HAP-1 (cell line): Measurements from ENCODE around the gene ABCC3.
A peak's percentile ranks its signal among the peaks of the same experiment; 100 is the strongest.

Experiments used
- DNase-seq, 2 experiments: peaks; one replicate each; pipeline ENCODE4 v3.0.0-alpha.2; 2016 to 2020; ENCODE audit warnings: low spot score in 2 of 2
- H3K27me3 ChIP-seq: fragments of 250-450 bp; sonication (Bioruptor Pico); 2 replicates; pipeline ENCODE4 v1.5.1; 2020; ENCODE audit warnings: low read depth, mild to moderate bottlenecking, moderate library complexity
- H3K36me3 ChIP-seq: fragments of 250-450 bp; sonication (Bioruptor Pico); replicated peaks from 2 replicates; pipeline ENCODE4 v1.5.1; 2020; ENCODE audit warnings: mild to moderate bottlenecking
- H3K4me1 ChIP-seq: fragments of 250-450 bp; sonication (Bioruptor Pico); 2 replicates; pipeline ENCODE4 v1.5.1; 2020; ENCODE audit warnings: mild to moderate bottlenecking
- H3K4me3 ChIP-seq: fragments of 250-450 bp; sonication (Bioruptor Pico); 2 replicates; pipeline ENCODE4 v1.5.1; 2020; ENCODE audit warnings: mild to moderate bottlenecking, moderate library complexity
- H3K9me3 ChIP-seq: fragments of 250-450 bp; sonication (Bioruptor Pico); 2 replicates; pipeline ENCODE4 v1.5.1; 2020; ENCODE audit warnings: mild to moderate bottlenecking, moderate library complexity
- in situ Hi-C: fragments of 300-500 bp; cut with MboI; formaldehyde crosslinking; loops from 3 replicates; pipeline ENCODE4 v1.14.3; 2020; ENCODE audit warnings: low sequenced_read_pairs, inconsistent platforms, mixed read lengths

ABCC3 gene

GRCh38 chr17:50681263-50682200 is 46.9 kb downstream of the ABCC3 start:
- Histone ChIP-seq H3K9me3 (no peaks in the 10 kb centered on the region), H3K4me1 (peaks cover 5% of the 10 kb centered on the region)
- in situ Hi-C loops = no loop called here

DNA sequence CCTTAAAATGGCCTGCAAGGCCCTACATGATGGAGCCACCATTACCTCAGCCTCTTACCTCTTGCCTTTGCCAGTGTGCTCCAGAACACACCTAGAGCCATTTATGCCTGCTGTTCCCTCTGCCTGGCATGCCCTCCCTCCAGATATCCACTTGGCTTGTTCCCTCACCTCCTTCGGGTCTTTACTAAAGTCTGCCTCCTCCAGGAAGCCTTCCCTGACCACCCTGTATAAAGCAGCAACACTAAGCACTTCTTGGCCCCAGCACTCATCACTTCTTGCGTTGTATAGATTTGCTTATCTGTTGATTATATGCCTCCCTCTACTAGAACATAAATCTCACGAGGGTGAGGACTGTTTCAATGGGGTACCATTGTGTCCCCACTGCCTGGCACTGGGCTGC is 47.8 kb downstream of the ABCC3 start:
- Histone ChIP-seq H3K4me3 (no peak overlapping the region), H3K9me3 (no peaks in the 10 kb centered on the region), H3K36me3 (no peaks in the 10 kb centered on the region), H3K4me1 (peaks cover 5% of the 10 kb centered on the region), H3K27me3 (no peaks in the 10 kb centered on the region)
- in situ Hi-C loops = no loop called here
- no peak for DNase-seq

More at GRCh38 chr17:50681263-50682200, 46.9 kb downstream of the ABCC3 start:
- no peaks in the 10 kb centered on the region for H3K27me3 ChIP-seq
- H3K36me3 ChIP-seq = no peaks in the 10 kb centered on the region
- DNase-seq = peak; percentile 74 to 78
- no peak overlapping the region for H3K4me3 ChIP-seq

- H3K36me3 ChIP-seq = no peaks in the 10 kb centered on the region
- no peaks in the 10 kb centered on the region for H3K9me3 ChIP-seq
- in situ Hi-C loops = no loop called here
- H3K4me1 ChIP-seq = peaks cover 5% of the 10 kb centered on the region
- no peak overlapping the region for H3K4me3 ChIP-seq
- H3K27me3 ChIP-seq = no peaks in the 10 kb centered on the region
- no peak for DNase-seq
Measured at GRCh38 chr17:50682938-50683337, 48.3 kb downstream of the ABCC3 start.

GRCh38 chr17:50683434-50684287 is 49.0 kb downstream of the ABCC3 start:
- H3K36me3 ChIP-seq = no peaks in the 10 kb centered on the region
- in situ Hi-C loops = no loop called here
- H3K4me3 ChIP-seq = no peak overlapping the region
- H3K9me3 ChIP-seq = no peaks in the 10 kb centered on the region
- H3K4me1 ChIP-seq = peaks cover 5% of the 10 kb centered on the region
- no peaks in the 10 kb centered on the region for H3K27me3 ChIP-seq
- DNase-seq = no peak

GRCh38 chr17:50684288-50684611 is 49.6 kb downstream of the ABCC3 start:
- H3K27me3 ChIP-seq = no peaks in the 10 kb centered on the region
- in situ Hi-C loops = no loop called here
- H3K9me3 ChIP-seq = no peaks in the 10 kb centered on the region
- no peaks in the 10 kb centered on the region for H3K36me3 ChIP-seq
- H3K4me3 ChIP-seq = no peak overlapping the region
- no peak for DNase-seq
- H3K4me1 ChIP-seq = peaks cover 5% of the 10 kb centered on the region

DNA sequence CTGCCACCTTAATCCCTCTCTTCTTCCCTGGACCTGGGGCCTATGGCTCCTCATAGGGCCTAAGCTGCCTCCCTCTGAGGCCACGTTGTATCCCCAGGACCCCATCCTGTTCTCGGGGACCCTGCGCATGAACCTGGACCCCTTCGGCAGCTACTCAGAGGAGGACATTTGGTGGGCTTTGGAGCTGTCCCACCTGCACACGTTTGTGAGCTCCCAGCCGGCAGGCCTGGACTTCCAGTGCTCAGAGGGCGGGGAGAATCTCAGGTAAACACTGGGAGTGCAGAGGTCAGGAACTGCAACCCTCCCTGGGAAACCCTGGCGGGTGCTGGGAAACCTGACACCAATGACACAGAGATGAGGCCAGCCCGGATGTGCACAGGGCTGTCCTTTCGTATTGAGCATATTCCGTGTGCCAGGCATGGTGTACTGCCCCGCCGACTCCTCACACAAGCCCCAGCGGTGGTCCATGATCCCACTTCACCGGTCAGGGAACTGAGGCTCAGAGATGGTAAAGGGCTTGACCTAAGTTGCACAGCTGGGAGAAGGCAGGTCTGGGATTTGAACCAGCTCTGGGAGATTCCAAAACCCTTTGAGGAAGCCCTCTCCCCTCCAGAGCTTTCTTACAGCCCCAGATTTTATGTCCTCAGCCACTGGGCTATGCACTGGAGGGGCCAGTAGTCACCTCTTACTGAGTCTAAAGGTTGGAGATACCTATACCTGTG is 50.1 kb downstream of the ABCC3 start:
- Histone ChIP-seq H3K4me1 (peaks cover 5% of the 10 kb centered on the region), H3K4me3 (no peak overlapping the region), H3K36me3 (no peaks in the 10 kb centered on the region), H3K9me3 (no peaks in the 10 kb centered on the region), H3K27me3 (no peaks in the 10 kb centered on the region)
- DNase-seq = no peak
- in situ Hi-C loops = no loop called here

DNA sequence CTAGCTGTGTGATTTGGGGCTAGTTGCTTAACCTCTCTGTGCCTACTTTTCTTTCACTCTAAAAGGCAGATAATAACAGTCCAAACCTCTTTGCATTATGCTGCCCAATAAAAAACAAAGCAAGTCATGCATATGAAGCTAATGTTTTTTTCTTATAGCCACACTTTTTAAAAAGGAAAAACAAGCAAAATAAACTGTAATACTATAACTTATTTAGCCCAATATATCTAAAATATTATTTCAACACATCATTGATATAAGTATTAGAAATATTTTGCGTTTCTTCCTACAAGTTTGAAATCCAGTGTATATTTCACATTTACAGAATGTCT is 50.6 kb downstream of the ABCC3 start:
- Histone ChIP-seq H3K4me1 (peaks cover 5% of the 10 kb centered on the region), H3K4me3 (no peak overlapping the region), H3K36me3 (no peaks in the 10 kb centered on the region), H3K27me3 (no peaks in the 10 kb centered on the region), H3K9me3 (no peaks in the 10 kb centered on the region)
- in situ Hi-C loops = no loop called here
- no peak for DNase-seq

DNA sequence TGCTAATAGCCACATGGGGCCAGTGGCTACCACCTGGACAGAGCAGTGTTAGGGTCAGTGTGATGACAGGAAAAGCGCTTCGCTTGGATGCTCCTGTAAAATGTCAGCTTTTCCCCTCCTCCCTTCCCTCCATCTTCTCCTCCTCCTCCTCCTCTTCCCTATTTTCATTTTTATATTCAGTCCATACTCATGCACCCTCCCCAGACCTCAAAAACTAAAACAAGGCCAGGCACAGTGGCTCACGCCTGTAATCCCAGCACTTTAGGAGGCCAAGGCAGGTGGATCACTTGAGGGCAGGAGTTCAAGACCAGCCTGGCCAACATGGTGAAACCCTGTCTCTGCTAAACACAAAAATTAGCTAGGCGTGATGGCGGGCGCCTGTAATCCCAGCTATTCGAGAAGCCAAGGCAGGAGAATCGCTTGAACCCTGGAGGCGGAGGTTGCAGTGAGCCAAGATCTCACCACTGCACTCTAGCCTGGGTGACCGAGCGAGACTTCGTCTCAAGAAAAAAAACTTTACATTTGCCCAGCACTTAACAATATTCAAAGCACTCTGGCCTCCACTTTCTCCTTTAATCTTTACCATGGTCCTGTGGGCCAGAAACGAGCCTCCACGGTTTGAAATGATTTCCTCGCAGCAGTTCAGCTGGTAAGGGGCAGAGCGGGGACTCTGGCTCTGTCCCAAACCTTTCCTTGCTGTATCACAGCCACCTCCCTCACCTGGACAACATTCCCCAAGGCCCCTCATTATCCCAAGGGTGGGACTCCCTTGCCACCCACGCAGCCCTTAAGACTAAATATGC is 51.2 kb downstream of the ABCC3 start:
- no peaks in the 10 kb centered on the region for H3K9me3 ChIP-seq
- in situ Hi-C loops = no loop called here
- no peaks in the 10 kb centered on the region for H3K27me3 ChIP-seq
- H3K36me3 ChIP-seq = no peaks in the 10 kb centered on the region
- H3K4me1 ChIP-seq = peaks cover 5% of the 10 kb centered on the region
- DNase-seq = no peak
- H3K4me3 ChIP-seq = no peak overlapping the region

GRCh38 chr17:50686494-50687199 is 52.0 kb downstream of the ABCC3 start:
- DNase-seq = no peak
- Histone ChIP-seq H3K36me3 (no peaks in the 10 kb centered on the region), H3K4me1 (no peaks in the 10 kb centered on the region), H3K27me3 (no peaks in the 10 kb centered on the region), H3K4me3 (no peak overlapping the region), H3K9me3 (no peaks in the 10 kb centered on the region)
- in situ Hi-C loops = no loop called here

DNA sequence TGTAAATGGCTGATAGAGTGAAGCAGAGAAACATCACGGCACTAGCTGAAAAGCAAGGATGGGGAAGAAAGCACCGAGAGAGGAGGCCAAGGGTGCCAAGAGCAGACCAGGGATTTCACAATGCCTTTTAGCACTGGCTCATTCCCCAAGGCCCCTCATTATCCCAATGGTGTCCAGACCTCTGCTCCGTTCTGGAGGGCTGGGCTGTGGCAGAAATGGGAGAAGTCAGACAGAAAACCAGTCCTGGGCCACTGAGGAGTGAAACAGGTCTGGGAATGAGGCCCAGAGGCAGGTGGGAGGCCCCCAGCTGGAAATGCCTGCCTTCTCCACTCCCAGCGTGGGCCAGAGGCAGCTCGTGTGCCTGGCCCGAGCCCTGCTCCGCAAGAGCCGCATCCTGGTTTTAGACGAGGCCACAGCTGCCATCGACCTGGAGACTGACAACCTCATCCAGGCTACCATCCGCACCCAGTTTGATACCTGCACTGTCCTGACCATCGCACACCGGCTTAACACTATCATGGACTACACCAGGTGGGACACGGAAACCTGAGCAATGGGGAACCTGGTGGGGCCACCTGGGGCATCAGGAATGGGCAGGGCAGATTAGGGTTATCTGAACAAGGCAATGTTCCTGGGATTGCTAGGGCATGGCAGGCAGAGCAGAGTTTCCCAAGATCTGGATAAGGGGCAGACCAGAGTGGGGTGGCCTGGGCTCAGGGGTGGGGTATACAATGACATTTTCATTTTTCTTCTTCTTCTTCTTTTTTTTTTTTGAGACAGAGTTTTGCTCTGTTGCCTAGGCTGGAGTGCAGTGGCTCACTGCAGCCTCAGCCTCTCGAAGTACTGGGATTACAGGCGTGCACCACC is 52.8 kb downstream of the ABCC3 start:
- in situ Hi-C loops = no loop called here
- H3K27me3 ChIP-seq = no peaks in the 10 kb centered on the region
- no peak overlapping the region for H3K4me3 ChIP-seq
- H3K9me3 ChIP-seq = no peaks in the 10 kb centered on the region
- DNase-seq = no peak
- no peaks in the 10 kb centered on the region for H3K4me1 ChIP-seq
- H3K36me3 ChIP-seq = peaks cover under 1% of the 10 kb centered on the region

GRCh38 chr17:50688245-50688644 is 53.6 kb downstream of the ABCC3 start:
- in situ Hi-C loops = no loop called here
- no peaks in the 10 kb centered on the region for H3K4me1 ChIP-seq
- no peaks in the 10 kb centered on the region for H3K27me3 ChIP-seq
- no peak for DNase-seq
- H3K36me3 ChIP-seq = peaks cover 9% of the 10 kb centered on the region
- H3K9me3 ChIP-seq = no peaks in the 10 kb centered on the region
- no peak overlapping the region for H3K4me3 ChIP-seq

- DNase-seq = no peak
- in situ Hi-C loops = no loop called here
Measured at GRCh38 chr17:50689251-50689650, 54.6 kb downstream of the ABCC3 start.

More at GRCh38 chr17:50689251-50689650, 54.6 kb downstream of the ABCC3 start:
- no peak overlapping the region for H3K4me3 ChIP-seq
- peaks cover 16% of the 10 kb centered on the region for H3K36me3 ChIP-seq
- H3K9me3 ChIP-seq = no peaks in the 10 kb centered on the region
- H3K4me1 ChIP-seq = no peaks in the 10 kb centered on the region
- H3K27me3 ChIP-seq = no peaks in the 10 kb centered on the region
